HEK293 (cell line): ENCODE data around the gene STK10.
A peak's percentile ranks its signal among the peaks of the same experiment; 100 is the strongest.

ENCODE experiments used
- HOXC10 ChIP-seq: sonication (generic); formaldehyde crosslinking; IDR thresholded peaks from 2 replicates; pipeline ENCODE4 v1.8.1; 2023; ENCODE audit warnings: mild to moderate bottlenecking, missing genetic modification reagents
- MEIS1 ChIP-seq: sonication (generic); formaldehyde crosslinking; IDR thresholded peaks from 2 replicates; pipeline ENCODE4 v1.8.1; 2022; ENCODE audit warnings: missing genetic modification reagents, mild to moderate bottlenecking, borderline replicate concordance
- MYNN ChIP-seq: fragments of 450-650 bp; formaldehyde crosslinking; IDR thresholded peaks from 2 replicates; pipeline ENCODE4 v1.5.1; 2016; ENCODE audit warnings: missing biosample characterization, missing genetic modification characterization, borderline replicate concordance
- OSR2 ChIP-seq: fragments of 450-650 bp; formaldehyde crosslinking; IDR thresholded peaks from 2 replicates; pipeline ENCODE4 v1.5.1; 2016; ENCODE audit warnings: missing biosample characterization, missing genetic modification characterization
- PRDM1 ChIP-seq: fragments of 450-650 bp; formaldehyde crosslinking; IDR thresholded peaks from 2 replicates; pipeline ENCODE4; 2016; ENCODE audit warnings: missing biosample characterization, missing genetic modification characterization
- REST ChIP-seq: fragments of 450-650 bp; formaldehyde crosslinking; IDR thresholded peaks from 2 replicates; pipeline ENCODE4 v1.5.1; 2016; ENCODE audit warnings: missing biosample characterization, missing genetic modification characterization
- SALL2 ChIP-seq: fragments of 450-650 bp; formaldehyde crosslinking; IDR thresholded peaks from 2 replicates; pipeline ENCODE4 v1.5.0; 2017; ENCODE audit warnings: missing biosample characterization, mild to moderate bottlenecking, missing genetic modification characterization, borderline replicate concordance
- SCRT2 ChIP-seq: fragments of 450-650 bp; formaldehyde crosslinking; IDR thresholded peaks from 2 replicates; pipeline ENCODE4 v1.5.1; 2016; ENCODE audit warnings: missing biosample characterization, missing genetic modification characterization
- TCF7L2 ChIP-seq: IDR thresholded peaks from 2 replicates; pipeline ENCODE4 v1.6.1; 2011; ENCODE audit warnings: low read depth, mild to moderate bottlenecking, inconsistent platforms, low read length, moderate library complexity, borderline replicate concordance
- ZBTB21 ChIP-seq: fragments of 450-650 bp; formaldehyde crosslinking; IDR thresholded peaks from 2 replicates; pipeline ENCODE4 v1.5.1; 2017; ENCODE audit warnings: missing biosample characterization, missing genetic modification characterization
- ZBTB8A ChIP-seq: fragments of 450-650 bp; formaldehyde crosslinking; IDR thresholded peaks from 2 replicates; pipeline ENCODE4 v1.5.1; 2016; ENCODE audit warnings: missing biosample characterization, missing genetic modification characterization
- ZFP41 ChIP-seq: fragments of 450-650 bp; formaldehyde crosslinking; IDR thresholded peaks from 2 replicates; pipeline ENCODE4 v1.5.1; 2016; ENCODE audit warnings: missing biosample characterization, missing genetic modification characterization, borderline replicate concordance
- ZFP69B ChIP-seq: fragments of 450-650 bp; formaldehyde crosslinking; IDR thresholded peaks from 2 replicates; pipeline ENCODE4 v1.5.1; 2016; ENCODE audit warnings: missing biosample characterization, missing genetic modification characterization
- ZNF10 ChIP-seq: fragments of 450-650 bp; formaldehyde crosslinking; IDR thresholded peaks from 2 replicates; pipeline ENCODE4 v1.5.1; 2017; ENCODE audit warnings: missing biosample characterization, missing genetic modification characterization
- ZNF114 ChIP-seq: fragments of 450-650 bp; formaldehyde crosslinking; IDR thresholded peaks from 2 replicates; pipeline ENCODE4 v1.5.0; 2017; ENCODE audit warnings: missing biosample characterization, missing genetic modification characterization
- ZNF169 ChIP-seq: fragments of 450-650 bp; formaldehyde crosslinking; IDR thresholded peaks from 2 replicates; pipeline ENCODE4 v1.5.1; 2016; ENCODE audit warnings: missing biosample characterization, missing genetic modification characterization
- ZNF211 ChIP-seq: fragments of 450-650 bp; formaldehyde crosslinking; IDR thresholded peaks from 2 replicates; pipeline ENCODE4 v1.5.1; 2016; ENCODE audit warnings: low read depth, missing biosample characterization, missing genetic modification characterization
- ZNF223 ChIP-seq: fragments of 450-650 bp; formaldehyde crosslinking; IDR thresholded peaks from 2 replicates; pipeline ENCODE4 v1.5.1; 2016; ENCODE audit warnings: missing biosample characterization, missing genetic modification characterization
- ZNF239 ChIP-seq: fragments of 450-650 bp; formaldehyde crosslinking; IDR thresholded peaks from 2 replicates; pipeline ENCODE4 v1.5.1; 2016; ENCODE audit warnings: missing biosample characterization, missing genetic modification characterization
- ZNF350 ChIP-seq: fragments of 450-650 bp; formaldehyde crosslinking; IDR thresholded peaks from 2 replicates; pipeline ENCODE4 v1.5.0; 2017; ENCODE audit warnings: missing biosample characterization, mild to moderate bottlenecking, missing genetic modification characterization
- ZNF391 ChIP-seq: fragments of 450-650 bp; formaldehyde crosslinking; IDR thresholded peaks from 2 replicates; pipeline ENCODE4 v1.5.1; 2016; ENCODE audit warnings: low read depth, missing biosample characterization, missing genetic modification characterization, borderline replicate concordance
- ZNF530 ChIP-seq: fragments of 450-650 bp; formaldehyde crosslinking; IDR thresholded peaks from 2 replicates; pipeline ENCODE4 v1.5.1; 2016; ENCODE audit warnings: low read depth, missing biosample characterization, missing genetic modification characterization
- ZNF544 ChIP-seq: fragments of 450-650 bp; formaldehyde crosslinking; IDR thresholded peaks from 2 replicates; pipeline ENCODE4 v1.5.0; 2017; ENCODE audit warnings: missing biosample characterization, missing genetic modification characterization
- ZNF560 ChIP-seq: fragments of 450-650 bp; formaldehyde crosslinking; IDR thresholded peaks from 2 replicates; pipeline ENCODE4 v1.5.1; 2017; ENCODE audit warnings: missing biosample characterization, missing genetic modification characterization, borderline replicate concordance
- ZNF596 ChIP-seq: fragments of 450-650 bp; IDR thresholded peaks from 2 replicates; pipeline ENCODE4 v1.5.0; 2018; ENCODE audit warnings: missing biosample characterization, mild to moderate bottlenecking, missing genetic modification characterization, moderate library complexity
- ZNF626 ChIP-seq: fragments of 450-650 bp; sonication (Bioruptor Pico); formaldehyde crosslinking; IDR thresholded peaks from 2 replicates; pipeline ENCODE4 v1.5.1; 2018; ENCODE audit warnings: missing biosample characterization, missing genetic modification characterization, inconsistent platforms
- ZNF660 ChIP-seq: fragments of 450-650 bp; IDR thresholded peaks from 2 replicates; pipeline ENCODE4 v1.5.1; 2018; ENCODE audit warnings: missing biosample characterization, mild to moderate bottlenecking, missing genetic modification characterization
- ZNF701 ChIP-seq: fragments of 450-650 bp; formaldehyde crosslinking; IDR thresholded peaks from 2 replicates; pipeline ENCODE4 v1.5.1; 2016; ENCODE audit warnings: missing biosample characterization, missing genetic modification characterization
- ZNF704 ChIP-seq: fragments of 450-650 bp; formaldehyde crosslinking; IDR thresholded peaks from 2 replicates; pipeline ENCODE4 v1.5.1; 2016; ENCODE audit warnings: missing biosample characterization, missing genetic modification characterization
- ZNF785 ChIP-seq: fragments of 450-650 bp; formaldehyde crosslinking; IDR thresholded peaks from 2 replicates; pipeline ENCODE4 v1.5.1; 2016; ENCODE audit warnings: missing biosample characterization, missing genetic modification characterization
- ZNF843 ChIP-seq: fragments of 450-650 bp; formaldehyde crosslinking; IDR thresholded peaks from 2 replicates; pipeline ENCODE4 v1.5.1; 2016; ENCODE audit warnings: missing biosample characterization, missing genetic modification characterization
- TF ChIP-seq, protein P1 (sequence below): fragments of 450-650 bp; formaldehyde crosslinking; IDR thresholded peaks from 2 replicates; pipeline ENCODE4 v1.5.1; 2016; ENCODE audit warnings: missing biosample characterization, missing genetic modification characterization
- TF ChIP-seq, protein P2 (sequence below): fragments of 450-650 bp; formaldehyde crosslinking; IDR thresholded peaks from 2 replicates; pipeline ENCODE4 v1.5.1; 2016; ENCODE audit warnings: missing biosample characterization, missing genetic modification characterization

STK10 gene

GRCh38 chr5:172106511-172107356 lies 81.3 kb downstream of the STK10 start (continued):
- TF ChIP-seq ZNF530 (no peak), ZNF391 (tag by site-specific recombination) (0 out of 2 replicates have a peak, but pooled peaks have one; percentile 23), HOXC10 (no peak), ZNF560 (no peak), SCRT2 (tag by site-specific recombination) (no peak), ZNF10 (tag by site-specific recombination) (no peak), ZNF223 (tag by site-specific recombination) (no peak), ZFP41 (tag by site-specific recombination) (no peak), ZNF626 (tag by site-specific recombination) (no peak), MEIS1 (CRISPR knock-in tag) (no peak), ZBTB21 (tag by site-specific recombination) (no peak), PRDM1 (tag by site-specific recombination) (peak; percentile 89), ZNF114 (no peak), ZNF704 (tag by site-specific recombination) (no peak), ZFP69B (tag by site-specific recombination) (0 out of 2 replicates have a peak, but pooled peaks have one; percentile 45), OSR2 (tag by site-specific recombination) (no peak), ZBTB8A (peak; percentile 42), ZNF701 (tag by site-specific recombination) (no peak), ZNF660 (tag by site-specific recombination) (no peak), ZNF169 (tag by site-specific recombination) (no peak), ZNF239 (tag by site-specific recombination) (0 out of 2 replicates have a peak, but pooled peaks have one; percentile 42), ZNF596 (tag by site-specific recombination) (no peak), SALL2 (tag by site-specific recombination) (no peak), ZNF211 (tag by site-specific recombination) (no peak), REST (tag by site-specific recombination) (no peak), TCF7L2 (no peak), ZNF350 (tag by site-specific recombination) (no peak), ZNF843 (tag by site-specific recombination) (no peak), MYNN (tag by site-specific recombination) (no peak), ZNF785 (tag by site-specific recombination) (no peak), ZNF544 (tag by site-specific recombination) (no peak)
- TF ChIP-seq, protein P1, sequence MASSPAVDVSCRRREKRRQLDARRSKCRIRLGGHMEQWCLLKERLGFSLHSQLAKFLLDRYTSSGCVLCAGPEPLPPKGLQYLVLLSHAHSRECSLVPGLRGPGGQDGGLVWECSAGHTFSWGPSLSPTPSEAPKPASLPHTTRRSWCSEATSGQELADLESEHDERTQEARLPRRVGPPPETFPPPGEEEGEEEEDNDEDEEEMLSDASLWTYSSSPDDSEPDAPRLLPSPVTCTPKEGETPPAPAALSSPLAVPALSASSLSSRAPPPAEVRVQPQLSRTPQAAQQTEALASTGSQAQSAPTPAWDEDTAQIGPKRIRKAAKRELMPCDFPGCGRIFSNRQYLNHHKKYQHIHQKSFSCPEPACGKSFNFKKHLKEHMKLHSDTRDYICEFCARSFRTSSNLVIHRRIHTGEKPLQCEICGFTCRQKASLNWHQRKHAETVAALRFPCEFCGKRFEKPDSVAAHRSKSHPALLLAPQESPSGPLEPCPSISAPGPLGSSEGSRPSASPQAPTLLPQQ (tag by site-specific recombination): 0 out of 2 replicates have a peak, but pooled peaks have one; percentile 35
- TF ChIP-seq, protein P2, sequence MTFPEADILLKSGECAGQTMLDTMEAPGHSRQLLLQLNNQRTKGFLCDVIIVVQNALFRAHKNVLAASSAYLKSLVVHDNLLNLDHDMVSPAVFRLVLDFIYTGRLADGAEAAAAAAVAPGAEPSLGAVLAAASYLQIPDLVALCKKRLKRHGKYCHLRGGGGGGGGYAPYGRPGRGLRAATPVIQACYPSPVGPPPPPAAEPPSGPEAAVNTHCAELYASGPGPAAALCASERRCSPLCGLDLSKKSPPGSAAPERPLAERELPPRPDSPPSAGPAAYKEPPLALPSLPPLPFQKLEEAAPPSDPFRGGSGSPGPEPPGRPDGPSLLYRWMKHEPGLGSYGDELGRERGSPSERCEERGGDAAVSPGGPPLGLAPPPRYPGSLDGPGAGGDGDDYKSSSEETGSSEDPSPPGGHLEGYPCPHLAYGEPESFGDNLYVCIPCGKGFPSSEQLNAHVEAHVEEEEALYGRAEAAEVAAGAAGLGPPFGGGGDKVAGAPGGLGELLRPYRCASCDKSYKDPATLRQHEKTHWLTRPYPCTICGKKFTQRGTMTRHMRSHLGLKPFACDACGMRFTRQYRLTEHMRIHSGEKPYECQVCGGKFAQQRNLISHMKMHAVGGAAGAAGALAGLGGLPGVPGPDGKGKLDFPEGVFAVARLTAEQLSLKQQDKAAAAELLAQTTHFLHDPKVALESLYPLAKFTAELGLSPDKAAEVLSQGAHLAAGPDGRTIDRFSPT: no peak
